GM19238 (cell line): ENCODE data around the gene TMEM120B.
A peak's percentile ranks its signal among the peaks of the same experiment; 100 is the strongest.
"Not testable (repeated sequence)": the region's sequence is repeated elsewhere in the genome, so short reads cannot be mapped to it uniquely, and the experiment has no call there.

Experiments
- DNase-seq: peaks from one replicate; pipeline ENCODE4 v3.0.0; 2011; ENCODE audit warnings: low spot score; ENCODE audit not compliant: insufficient read length

TMEM120B gene

DNA sequence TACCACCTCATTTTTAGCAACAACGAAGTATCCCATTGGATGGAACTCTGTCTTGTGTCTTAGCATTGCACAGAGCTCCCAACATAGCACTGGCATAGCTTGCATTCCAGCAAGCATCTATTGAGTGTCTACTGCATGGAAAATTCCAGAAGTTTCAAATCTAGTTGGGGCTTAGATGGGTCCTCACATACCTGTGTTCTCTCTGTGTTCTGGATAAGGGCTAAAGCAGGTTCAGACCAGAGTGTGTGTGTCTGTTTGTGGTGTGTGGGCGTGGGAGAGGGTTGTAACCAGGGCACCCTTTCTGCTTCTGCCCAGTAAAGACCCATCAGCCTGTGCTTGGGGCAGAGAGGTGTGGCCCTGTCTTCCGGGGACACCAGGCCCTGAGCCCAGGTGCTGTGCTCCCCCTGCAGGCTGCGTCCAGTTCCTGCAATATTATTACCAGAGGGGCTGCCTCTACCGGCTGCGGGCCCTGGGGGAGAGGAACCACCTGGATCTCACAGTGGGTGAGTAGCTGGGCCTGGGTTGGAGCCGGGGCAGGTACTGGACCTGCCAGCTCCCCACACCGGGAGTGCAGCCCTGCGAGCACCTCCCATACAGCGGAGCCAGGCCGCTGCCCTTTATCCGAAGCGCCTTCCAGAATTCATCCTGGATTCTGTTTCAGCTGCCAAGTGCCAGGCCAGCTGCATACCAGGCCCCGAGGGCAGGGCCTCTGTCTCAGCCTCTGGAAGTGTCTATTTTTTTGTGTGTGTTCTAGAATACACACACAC lies 60.6 kb downstream of the TMEM120B start:
- peak; percentile 97 for DNase-seq

DNA sequence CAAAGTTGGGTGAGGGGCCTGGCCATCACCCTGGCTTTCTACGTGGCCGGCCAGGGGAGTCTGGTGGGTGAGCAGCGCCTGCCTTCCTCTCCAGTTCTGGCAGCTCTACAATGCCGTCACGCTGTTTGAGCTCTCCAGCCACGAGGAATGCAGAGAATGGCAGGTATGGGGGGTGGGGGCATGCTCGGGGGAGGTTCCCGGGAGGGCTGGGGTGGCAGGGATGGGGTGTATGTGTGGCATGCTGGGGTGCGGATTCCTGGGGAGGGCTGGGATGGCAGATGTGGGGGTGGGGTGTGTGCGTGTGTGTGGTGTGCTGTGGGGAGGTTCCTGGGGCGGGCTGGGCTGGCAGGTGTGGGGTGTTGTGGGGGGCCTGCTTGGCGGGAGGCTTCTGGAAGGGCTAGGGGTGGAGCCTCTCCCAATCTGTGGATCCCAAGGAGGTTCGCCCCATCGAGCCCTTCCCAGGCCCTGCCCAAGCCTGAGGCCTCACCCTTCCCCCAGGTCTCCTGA lies 62.5 kb downstream of the TMEM120B start:
- DNase-seq: no peak

DNA sequence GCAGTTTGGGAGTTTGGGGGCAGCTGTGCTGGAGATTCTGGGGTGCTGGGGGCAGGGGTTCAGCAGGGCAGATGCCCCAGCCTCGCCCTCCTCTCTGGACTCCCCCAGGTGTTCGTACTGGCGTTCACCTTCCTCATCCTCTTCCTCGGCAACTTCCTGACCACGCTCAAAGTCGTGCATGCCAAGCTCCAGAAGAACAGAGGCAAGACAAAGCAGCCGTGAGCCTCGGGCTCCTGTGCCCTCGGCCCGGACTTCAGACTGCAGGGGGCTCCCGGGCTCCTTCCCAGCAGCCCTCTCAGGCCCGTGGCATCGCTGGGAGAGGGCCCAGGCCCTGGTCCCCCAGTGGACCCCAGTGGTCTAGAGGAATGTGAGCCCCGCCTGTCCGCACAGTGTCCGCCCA lies 62.9 kb downstream of the TMEM120B start:
- no peak for DNase-seq

DNA sequence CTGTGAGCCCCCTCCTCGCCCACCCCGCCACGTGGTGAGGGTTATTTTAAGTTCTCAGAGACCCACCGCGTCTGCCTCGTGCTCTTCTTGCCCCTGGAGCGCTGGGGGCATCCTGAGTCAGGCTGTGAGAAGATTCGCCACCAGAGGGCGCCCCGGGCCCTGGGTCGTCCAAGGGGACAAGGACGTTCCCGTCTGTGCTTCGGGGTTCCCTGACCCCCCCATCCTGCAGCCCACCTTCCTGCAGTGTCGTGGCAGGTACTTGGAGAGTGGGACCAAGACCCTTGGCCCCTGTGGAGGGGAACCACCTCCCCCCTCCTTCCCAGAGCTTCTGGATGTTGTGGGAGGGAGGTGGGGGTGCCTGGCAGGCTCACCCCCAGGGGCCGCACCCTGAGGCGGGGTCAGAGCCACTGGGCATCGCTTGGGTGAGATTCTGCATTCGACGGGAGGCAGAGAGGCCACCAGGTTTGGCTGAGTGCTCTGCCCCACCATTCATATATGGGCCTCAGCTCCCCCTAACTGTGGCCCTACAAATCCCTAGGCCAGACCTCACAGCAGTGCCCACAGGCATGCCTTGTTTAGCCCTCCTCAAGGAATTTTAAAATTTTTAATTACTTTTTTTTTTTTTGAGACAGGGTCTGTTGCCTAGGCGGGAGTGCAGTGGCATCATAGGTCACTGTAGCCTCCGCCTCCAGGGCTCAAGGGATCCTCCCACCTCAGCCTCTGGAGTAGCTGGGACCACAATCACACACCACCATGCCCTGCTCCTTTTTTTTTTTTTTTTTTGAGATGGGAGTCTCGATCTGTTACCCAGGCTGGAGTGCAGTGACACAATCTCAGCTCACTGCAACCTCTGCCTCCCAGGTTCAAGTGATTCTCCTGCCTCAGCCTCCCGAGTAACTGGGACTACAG lies 63.9 kb downstream of the TMEM120B start:
- peak; percentile 87 for DNase-seq

DNA sequence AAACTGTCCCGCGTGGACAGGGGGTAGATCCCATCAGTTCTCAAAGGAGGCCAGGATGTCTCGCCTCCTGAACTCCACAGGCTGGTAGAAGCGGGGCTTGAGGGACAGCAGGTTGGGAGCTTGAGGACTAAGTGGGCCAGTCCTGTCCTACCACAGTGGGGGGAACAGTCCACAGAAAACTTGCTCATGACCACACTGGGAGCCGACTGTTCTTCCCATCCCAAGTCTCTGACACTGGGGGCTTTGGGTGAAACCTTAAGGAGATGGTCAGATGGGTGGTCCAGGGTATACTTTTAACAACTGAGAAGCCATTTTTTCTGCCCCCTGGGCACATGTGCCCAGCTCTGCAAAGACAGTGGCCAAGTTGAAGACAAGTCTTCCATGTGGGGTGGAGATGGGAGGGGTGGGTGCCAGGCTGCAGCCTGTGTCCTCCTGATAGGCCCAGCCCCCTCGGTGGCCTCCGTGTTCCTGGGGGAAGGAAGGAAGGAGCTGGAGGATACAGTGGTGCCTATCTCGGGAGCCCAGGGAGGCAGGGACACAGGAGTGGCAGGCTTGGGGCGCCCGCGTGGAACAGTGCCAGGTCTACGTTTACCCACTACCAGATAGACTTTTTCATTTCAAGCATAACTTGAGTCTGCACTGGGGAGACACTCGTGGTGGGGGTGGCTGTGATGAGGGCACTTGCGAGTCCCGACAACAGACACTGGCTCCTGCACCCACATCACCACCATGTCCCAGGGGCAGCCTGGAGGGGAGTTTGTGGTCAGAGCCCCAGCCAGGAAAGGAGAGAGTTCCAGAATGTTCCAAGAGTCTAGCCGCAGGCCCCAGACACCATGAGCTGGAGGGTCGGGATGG lies 66.2 kb downstream of the TMEM120B start:
- DNase-seq: no peak

DNA sequence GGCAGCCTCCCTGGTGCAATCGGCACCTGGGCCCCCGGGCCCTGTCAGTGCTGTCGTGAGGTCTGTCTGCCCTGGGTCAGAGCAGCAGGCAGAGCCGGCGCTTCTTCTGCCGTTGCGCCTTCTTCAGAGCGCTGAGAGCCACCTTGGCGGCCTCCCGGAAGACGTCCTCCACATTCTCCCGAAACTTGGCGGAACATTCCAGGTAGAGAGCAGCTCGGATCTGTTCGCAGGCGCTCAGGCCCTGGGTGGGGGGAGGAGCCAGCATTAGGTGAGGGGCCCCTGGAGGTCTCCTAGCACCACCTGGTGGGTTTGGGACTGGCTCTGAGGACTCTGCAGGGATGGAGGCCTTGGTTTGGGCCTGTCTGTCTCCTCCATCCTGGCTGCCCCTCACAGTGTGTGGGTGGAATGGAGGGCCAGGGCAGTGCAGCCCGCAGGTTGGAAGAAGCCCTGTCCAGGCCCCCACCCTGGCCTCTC lies 66.9 kb downstream of the TMEM120B start:
- DNase-seq: no peak

DNA sequence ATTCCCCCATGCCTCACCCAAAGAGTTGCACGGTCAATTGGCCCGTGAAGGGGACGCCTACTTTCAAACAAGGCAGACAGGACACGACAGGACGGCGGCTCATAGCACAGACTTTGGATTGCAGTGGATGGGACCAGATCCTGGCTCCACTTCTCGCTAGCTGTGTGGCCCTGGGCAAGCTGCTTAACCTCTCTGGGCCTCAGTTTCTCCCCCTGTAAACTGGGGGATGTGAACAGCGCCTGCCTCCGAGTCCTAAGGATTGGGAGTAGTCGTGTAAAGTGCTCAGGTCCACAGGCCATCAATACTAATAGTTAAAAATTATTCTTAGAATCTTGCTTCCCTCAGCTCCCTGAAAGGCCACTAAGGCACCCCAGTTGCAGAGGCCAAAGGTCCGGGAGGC lies 67.9 kb downstream of the TMEM120B start:
- no peak for DNase-seq

DNA sequence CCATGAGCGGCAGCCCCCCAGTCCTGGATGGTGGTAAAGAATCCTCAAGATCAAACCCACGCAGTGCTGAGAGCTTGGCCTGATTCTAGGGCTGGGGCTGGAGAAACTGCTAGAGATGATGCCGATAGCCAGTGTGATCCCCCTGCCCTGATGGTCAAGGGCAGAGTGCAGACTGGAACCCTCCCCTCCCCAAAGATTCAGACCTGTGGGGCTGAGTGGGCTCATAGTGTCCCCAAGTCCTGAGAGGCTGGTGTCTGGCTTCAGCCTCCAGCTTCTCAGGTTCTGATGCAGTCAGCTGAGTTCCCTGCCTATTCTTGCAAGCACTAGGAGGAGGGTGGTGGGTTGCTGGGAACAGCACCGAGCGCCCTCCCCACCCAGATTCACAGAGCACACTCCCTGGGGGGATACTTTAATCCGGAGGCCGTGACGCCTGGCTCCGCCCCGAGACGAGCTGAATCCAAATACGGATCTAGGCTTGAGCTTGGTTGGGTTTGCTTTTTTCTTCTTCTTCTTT lies 69.0 kb downstream of the TMEM120B start:
- DNase-seq: no peak

DNA sequence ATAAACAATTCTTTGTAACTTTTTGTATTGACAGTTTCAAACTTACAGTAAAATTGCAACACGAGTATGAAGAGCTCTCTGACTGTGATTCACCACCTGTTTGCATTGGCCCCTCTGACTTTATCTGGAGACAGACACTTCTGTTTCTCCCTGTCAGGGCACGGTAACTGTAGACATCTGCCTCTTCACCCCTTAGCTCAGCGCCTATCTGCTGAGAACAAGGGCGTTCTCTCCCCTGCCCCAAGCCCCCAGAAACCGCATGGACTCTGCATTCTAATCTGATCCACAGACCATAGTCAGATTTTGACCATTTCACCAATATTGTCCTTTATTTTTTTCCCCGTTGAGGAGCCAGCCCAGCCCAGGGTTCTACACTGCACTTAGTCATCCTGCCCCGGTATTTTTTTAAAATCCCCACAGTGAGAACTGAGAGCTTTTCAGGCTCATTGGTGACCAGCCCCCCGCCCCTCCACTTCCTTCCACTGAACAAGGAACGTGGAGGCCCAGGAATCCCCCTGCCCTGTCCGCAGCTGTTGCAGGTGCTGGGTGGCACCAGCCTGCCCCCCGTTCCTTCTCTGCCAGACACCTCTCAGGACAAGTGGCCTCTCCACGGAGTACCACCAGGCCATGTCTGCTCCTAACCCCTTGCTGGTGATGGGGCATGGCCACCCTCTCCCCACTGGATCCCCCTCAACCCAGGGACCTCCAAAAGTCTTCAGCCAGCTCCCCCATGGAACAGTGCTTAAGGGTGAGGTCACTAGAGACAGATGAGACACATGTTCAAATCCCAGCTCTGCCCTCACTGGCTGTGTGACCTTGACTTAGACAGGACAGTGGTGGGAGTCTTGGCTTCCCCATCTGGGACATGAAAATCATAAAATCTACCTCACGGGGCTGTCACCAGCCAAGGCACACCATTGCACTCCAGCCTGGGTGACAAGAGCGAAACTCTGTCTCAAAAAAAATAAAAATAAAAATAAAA lies 69.7 kb downstream of the TMEM120B start:
- DNase-seq: no peak

DNA sequence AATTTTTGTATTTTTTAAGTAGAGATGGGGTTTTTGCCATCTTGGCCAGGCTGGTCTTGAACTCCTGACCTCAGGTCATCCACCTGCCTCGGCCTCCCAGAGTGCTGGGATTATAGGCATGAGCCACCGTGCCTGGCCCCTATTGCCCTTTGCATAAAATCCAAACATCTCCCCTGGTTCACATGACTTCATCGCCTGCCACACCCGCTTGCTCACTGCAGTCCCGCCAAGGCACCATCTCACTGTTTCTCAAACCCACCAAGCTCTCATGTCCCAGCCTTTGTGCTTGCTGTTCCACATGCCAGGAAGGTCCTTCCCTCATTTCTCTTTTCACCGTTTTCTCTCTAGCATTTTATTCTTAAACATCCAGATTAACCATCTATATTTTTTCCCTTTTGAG lies 71.2 kb downstream of the TMEM120B start:
- no peak for DNase-seq

DNA sequence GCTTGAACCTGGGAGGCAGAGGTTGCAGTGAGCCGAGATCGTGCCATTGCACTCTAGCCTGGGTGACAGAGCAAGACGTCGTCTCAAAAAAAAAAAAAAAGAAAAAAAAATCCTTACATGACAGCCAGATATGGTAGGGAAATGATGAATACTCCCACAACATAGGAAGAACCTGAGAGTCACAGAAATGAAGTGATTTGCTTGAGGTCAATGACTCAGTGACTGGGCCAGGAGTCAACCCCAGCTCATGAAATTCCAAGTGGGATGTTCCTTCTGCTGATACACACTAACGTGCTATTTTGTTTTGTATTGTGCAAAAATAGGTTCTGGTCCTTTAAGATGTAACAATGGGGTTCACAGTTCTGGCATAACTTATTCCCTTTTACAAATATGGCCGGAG lies 71.9 kb downstream of the TMEM120B start:
- no peak for DNase-seq

DNA sequence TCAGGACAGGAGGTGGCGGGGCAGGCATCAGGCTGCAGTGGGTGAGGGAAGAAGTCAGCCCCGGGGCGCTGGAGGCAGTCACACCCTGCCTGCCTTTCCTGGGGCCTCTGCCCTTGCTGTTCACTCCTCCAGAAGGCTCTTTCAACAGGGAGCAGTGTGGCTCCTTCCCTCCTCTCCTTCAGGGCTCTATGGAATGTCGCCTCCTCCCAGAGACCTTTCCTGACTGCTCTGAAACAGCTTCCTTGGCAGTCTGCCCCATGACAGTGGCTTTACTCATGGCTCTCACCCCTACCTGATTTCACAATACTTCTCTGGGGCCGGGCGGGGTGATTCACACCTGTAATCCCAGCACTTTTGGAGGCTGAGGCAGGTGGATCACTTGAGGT lies 73.9 kb downstream of the TMEM120B start:
- no peak for DNase-seq

DNA sequence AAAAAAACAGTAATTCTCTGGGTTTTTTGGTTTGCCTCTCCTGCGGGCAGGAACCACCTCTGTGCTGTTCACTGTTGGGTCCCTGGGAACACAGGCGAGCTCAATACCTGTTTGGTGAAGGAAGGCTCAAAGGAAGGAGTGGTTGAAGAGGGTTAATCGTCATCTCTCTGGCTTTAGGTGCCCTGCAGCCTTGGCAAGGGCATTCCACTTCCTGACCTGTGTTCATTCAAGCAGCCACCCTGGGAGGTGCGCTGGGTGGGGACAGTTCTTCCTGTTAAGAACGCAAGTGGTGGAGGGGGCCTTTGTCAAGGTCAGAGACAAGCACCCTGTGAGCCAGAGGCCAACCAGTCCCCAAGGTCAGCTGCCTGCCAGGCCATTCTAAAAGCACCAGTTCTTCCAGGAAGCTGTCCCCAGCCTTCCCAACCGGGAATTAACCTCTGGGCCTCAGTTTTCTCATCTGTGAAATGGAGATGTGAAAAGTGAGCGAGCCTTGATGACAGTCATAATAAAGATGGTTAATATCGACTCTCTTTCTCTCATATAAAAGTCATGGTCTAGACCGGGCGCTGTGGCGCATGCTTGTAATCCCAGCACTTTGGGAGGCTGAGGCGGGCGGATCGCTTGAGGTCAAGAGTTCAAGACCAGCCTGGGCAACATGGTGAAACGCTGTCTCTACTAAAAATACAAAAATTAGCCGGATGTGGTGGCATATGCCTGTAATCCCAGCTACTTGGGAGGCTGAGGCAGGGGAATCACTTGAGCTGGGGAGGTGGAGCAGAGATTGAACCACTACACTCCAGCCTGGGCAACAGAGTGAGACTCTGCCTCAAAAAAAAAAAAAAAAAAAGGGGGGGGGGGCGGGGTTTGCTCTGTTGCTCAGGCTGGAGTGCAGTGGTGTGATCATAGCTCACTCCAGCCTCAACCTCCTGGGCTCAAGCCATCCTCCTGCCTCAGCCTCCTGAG lies 74.8 kb downstream of the TMEM120B start:
- DNase-seq: no peak

DNA sequence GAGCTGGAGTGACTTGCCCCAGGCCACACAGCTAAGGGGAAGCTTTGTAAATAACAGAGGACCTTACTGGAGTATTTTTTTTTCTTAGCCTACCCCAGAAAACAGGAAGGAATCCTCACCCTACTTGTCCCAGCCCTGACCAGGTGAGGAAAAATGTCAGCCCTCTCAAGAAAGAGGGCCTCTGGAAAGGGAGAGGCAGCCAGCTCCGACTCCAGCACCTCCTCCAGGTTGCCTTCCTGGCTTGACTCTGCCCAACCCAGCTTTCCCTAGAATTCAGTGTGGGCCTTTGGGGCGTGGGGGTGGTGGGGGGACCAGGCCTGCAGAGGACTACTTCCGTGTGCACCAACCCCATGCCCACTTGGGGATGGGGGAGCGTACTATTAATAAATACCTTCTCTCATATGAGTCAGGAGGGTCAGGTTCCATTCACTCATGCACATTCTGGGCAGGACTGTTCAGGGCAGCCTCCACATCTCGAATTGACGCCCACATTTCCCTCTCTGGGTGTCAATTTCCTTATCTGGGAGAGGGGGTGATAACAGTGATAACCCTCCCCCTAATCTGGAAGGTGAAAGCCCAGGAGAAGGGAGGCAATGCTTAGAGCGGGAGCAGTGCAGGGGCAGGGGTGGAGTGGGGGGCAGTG lies 75.7 kb downstream of the TMEM120B start:
- DNase-seq: no peak

DNA sequence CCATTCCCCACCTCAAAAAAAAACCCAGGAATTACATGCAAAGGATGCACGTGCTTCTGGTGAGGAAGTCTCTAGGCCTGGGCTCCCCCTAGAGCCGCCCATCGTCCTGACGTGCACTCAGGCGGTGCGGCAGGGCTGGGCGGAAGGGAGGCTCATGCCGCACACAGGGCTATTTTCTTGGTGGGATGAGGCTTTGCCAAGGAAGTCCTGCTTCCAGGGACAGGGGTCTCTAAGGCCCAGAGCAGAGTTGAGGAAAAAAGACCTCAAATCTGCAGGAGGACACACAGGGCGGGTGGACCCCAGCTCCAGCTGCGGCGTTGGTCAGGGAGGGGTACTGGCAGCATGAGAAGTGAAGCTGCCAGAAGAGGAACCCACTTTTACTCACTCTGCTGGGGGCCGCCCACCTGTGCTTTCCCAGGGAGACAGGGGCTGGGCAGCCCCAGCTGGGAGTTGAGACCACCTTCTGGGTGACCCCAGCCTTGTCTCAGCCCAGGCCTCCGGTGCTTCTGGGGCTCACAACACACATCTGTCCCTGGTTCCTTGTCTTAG lies 76.8 kb downstream of the TMEM120B start:
- DNase-seq: no peak

DNA sequence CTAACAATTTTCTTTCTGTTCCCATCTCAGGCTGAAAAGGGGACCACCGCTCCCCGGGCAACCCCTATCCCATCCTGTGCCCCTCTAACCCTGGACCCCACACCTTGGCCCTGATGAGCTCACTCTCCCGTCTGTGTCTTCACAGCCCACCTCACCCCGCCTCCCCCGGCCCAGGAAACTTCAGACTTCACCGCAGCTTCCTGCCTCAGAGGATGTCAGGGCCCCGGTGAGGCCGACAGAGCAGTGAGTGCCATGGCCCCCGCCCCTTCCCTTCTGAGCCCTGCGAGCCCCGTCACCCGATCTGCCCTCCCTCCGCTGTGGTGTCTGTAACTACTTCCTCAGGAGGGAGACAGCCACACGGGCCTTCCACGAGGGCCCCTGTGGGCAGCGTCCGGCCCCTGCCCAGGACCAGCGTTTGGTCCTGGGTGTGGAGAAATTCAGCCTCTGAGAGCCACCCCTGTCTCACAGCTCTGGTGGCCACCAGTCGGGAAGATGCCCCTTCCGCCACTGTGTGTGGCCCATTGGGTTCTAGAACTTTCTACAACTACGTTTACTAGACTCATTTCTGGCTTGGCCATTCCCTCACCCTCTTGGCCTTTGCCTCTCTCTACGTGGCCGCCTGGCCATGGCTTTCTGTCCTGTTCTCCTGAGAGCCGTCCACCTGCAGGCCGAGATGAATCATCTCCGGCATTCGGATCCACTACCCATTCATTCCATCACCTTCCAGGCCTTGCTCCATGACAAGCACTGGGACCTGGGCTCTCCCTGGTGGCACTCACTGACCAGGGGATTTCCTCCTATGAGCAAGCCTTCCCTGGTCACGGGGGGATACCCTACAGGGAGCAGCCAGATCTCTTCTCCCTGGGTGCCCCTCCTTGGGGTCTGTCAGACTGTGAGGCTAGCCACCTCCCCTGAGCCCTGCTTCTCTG lies 77.5 kb downstream of the TMEM120B start:
- peak; percentile 86 for DNase-seq

DNA sequence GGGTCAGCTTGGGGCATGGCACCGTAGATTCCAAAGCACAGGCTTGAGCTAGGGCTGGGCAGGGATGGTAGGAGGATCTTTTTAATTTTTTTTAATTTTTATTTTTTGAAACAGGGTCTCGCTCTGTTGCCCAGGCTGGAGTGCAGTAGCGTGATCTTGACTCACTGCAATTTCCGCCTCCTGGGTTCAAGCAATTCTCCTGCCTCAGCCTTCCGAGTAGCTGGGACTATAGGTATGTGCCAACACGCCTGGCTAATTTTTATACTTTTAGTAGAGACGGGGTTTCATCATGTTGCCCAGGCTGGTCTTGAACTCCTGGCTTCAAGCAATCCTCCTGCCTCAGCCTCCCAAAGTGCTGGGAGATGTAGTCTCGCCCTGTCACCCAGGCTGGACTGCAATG lies 78.2 kb downstream of the TMEM120B start:
- DNase-seq: not testable (repeated sequence)
